K562 (cell line): ENCODE results near the gene PRMT3. TPM values are rescaled to one million over a fixed set of nuclear protein-coding genes. Genes with fewer than 3 reads are reported as not detected.

Experiments
- ATF3 ChIP-seq, 2 experiments: fragments of 450-650 bp in 1 of 2; sonication (generic) in 1 of 2; formaldehyde crosslinking in 1 of 2; IDR thresholded peaks in 1 of 2; conservative IDR thresholded peaks in 1 of 2; 2 replicates each; pipeline versions ENCODE4 v1.6.1 to v1.8.1; 2016 to 2023; ENCODE audit warnings: mild to moderate bottlenecking in 2 of 2, moderate library complexity in 2 of 2, inconsistent platforms in 1 of 2, missing genetic modification reagents in 1 of 2
- CCAR2 ChIP-seq: fragments of 200-400 bp; formaldehyde crosslinking; IDR thresholded peaks from 2 replicates; pipeline ENCODE4 v1.6.1; 2017; ENCODE audit warnings: mild to moderate bottlenecking, low read depth, low read length
- ETV5 ChIP-seq: sonication (generic); formaldehyde crosslinking; IDR thresholded peaks from 2 replicates; pipeline ENCODE4 v1.4.0; 2020; ENCODE audit warnings: low read depth, mild to moderate bottlenecking, missing genetic modification reagents
- EWSR1 ChIP-seq: fragments of 450-650 bp; IDR thresholded peaks from 2 replicates; pipeline ENCODE4 v1.6.1; 2018; ENCODE audit warnings: borderline replicate concordance, mild to moderate bottlenecking, low read depth, moderate library complexity; ENCODE audit not compliant: partially characterized antibody
- HES1 ChIP-seq: fragments of 450-650 bp; IDR thresholded peaks from 2 replicates; pipeline ENCODE4 v1.6.1; 2016; ENCODE audit warnings: low read depth, mild to moderate bottlenecking, moderate library complexity
- PHB ChIP-seq: fragments of 250-450 bp; sonication (Bioruptor Pico); IDR thresholded peaks from 2 replicates; pipeline ENCODE4 v1.5.0; 2021
- SMARCE1 ChIP-seq: fragments of 450-650 bp; IDR thresholded peaks from 2 replicates; pipeline ENCODE4 v1.7.1; 2016; ENCODE audit warnings: mild to moderate bottlenecking
- ZNF280A ChIP-seq: fragments of 450-650 bp; IDR thresholded peaks from 2 replicates; pipeline ENCODE4 v1.6.1; 2018; ENCODE audit warnings: mild to moderate bottlenecking, low read depth; ENCODE audit not compliant: partially characterized antibody
- ZNF384 ChIP-seq: IDR thresholded peaks from 2 replicates; pipeline ENCODE4 v1.6.1; 2012; ENCODE audit warnings: low read depth, low read length, improper control_type of control experiment
- ZNF592 ChIP-seq: fragments of 450-650 bp; IDR thresholded peaks from 2 replicates; pipeline ENCODE4 v1.6.1; 2017; ENCODE audit warnings: antibody characterized with exemption, mild to moderate bottlenecking
- polyA plus RNA-seq, 8 experiments: library from polyadenylated mRNA; depleted of rRNA in 4 of 8; stranded (reverse) in 5 of 8; unstranded in 3 of 8; fragments of >200 nt; fragmentation: Nextera tagmentation in 2 of 8; fragmentation: Illumina TruSeq in 1 of 8; extraction: Ambion mirVana in 2 of 8; extraction: Trizol in 1 of 8; gene quantifications; 2 replicates each; pipeline versions ENCODE4 v1.2.1 to v1.2.3, GENCODE V29; 2011 to 2014; ENCODE audit warnings: inconsistent platforms in 1 of 8, missing spikeins in 1 of 8
- total RNA-seq, 7 experiments: library from RNA; depleted of rRNA in 6 of 7; stranded (reverse); fragments of >200 nt in 6 of 7; fragmentation: Illumina TruSeq in 2 of 7; extraction: Trizol in 2 of 7; gene quantifications; 2 replicates each; pipeline versions ENCODE4 v1.2.1 to v1.2.3, GENCODE V29; 2011 to 2021; ENCODE audit warnings: low replicate concordance in 1 of 7

Gene PRMT3
- total and polyA plus RNA-seq, 9 of the 15 experiments (the other 6 are each of a cell fraction or from before 2014, with no cell fraction given): 24.0 to 62.1 (median 44.7) TPM

GRCh38 chr11:20387261-20388095, at the start of gene PRMT3 (continued):
- TF ChIP-seq ZNF592: peak; percentile 80
- 0 out of 2 replicates have a peak, but pooled peaks have one; percentile 68 for TF ChIP-seq PHB
- TF ChIP-seq HES1: no peak; the same call in 1 of the 2 replicates
- peak; percentile 99 for TF ChIP-seq ETV5
- no peak for TF ChIP-seq EWSR1
- peak; percentile 58; the same call in 1 of the 2 replicates for TF ChIP-seq ATF3 (IDR thresholded peaks at IDR 0.05)
- TF ChIP-seq ATF3 (CRISPR knock-in tag; conservative IDR thresholded peaks at IDR 0.05): no peak
- TF ChIP-seq ZNF280A: no peak
- no peak; the same call in 1 of the 2 replicates for TF ChIP-seq SMARCE1
- peak; percentile 80 for TF ChIP-seq ZNF384
- TF ChIP-seq CCAR2: no peak
